HepG2 (cell line): ENCODE measurements around the gene CALCR. TPM values are rescaled to one million over a fixed set of nuclear protein-coding genes. Genes with fewer than 3 reads are reported as not detected.
A peak's percentile ranks its signal among the peaks of the same experiment; 100 is the strongest.

Experiments used
- ATAC-seq: fragments of 200-7000 bp; cut with Tn5 transposase; 3 replicates; pipeline ENCODE4 v1.9.1; 2020; ENCODE audit warnings: mild to moderate bottlenecking, moderate library complexity
- BruUV-seq: library from RNA; stranded (reverse); fragments of 400-500 nt; replicated peaks from 2 replicates; lab custom pipeline; 2021; lab: Mats Ljungman, UMichigan
- CTCF ChIA-PET: fragments of 300-600 bp; formaldehyde crosslinking; extraction: SDS; loops from one replicate; lab custom pipeline; 2021; ENCODE audit warnings: low total read pairs, inconsistent platforms, low intra/inter-chr PET ratio; lab: Yijun Ruan, JAX
- POLR2A ChIA-PET: fragments of 350-600 bp; sonication (Branson Sonifier 250); formaldehyde crosslinking; loops from one replicate; lab custom pipeline; 2020; ENCODE audit warnings: antibody characterized with exemption, inconsistent platforms; lab: Yijun Ruan, JAX
- DNase-seq: peaks from one replicate; pipeline ENCODE4 v3.0.0-alpha.2; 2015; ENCODE audit warnings: low spot score
- FAIRE-seq: peaks from 3 replicates; lab custom pipeline; 2011; peaks lifted over from hg19 to GRCh38; lab: Jason Lieb, UNC
- H2AFZ ChIP-seq: one replicate; pipeline ENCODE4 v1.6.1; 2011; ENCODE audit warnings: low read length, inconsistent platforms
- H3K27ac ChIP-seq: fragments of 300-600 bp; 3 replicates; pipeline ENCODE4 v1.8.0; 2011; ENCODE audit warnings: mixed run types, mild to moderate bottlenecking, mixed read lengths, low read length, inconsistent platforms; ENCODE audit not compliant: insufficient read depth; ENCODE audit errors: extremely low read length
- H3K27me3 ChIP-seq, 2 experiments: fragments of 200-600 bp in 1 of 2; 2 replicates in 1 of 2; 3 replicates in 1 of 2; pipeline versions ENCODE4 v1.6.0 to v1.8.0; 2011; ENCODE audit warnings: low read length in 2 of 2, mild to moderate bottlenecking in 2 of 2, moderate library complexity in 2 of 2, inconsistent platforms in 1 of 2; ENCODE audit not compliant: insufficient read depth in 2 of 2, control insufficient read depth in 1 of 2
- H3K36me3 ChIP-seq, 2 experiments: fragments of 200-600 bp in 1 of 2; replicated peaks in 1 of 2; 2 replicates in 1 of 2; 3 replicates in 1 of 2; pipeline versions ENCODE4 v1.5.1 to v1.8.0; 2011; ENCODE audit warnings: low read length in 2 of 2, inconsistent platforms in 1 of 2; ENCODE audit not compliant: insufficient read depth in 2 of 2, control insufficient read depth in 1 of 2
- H3K4me1 ChIP-seq: 2 replicates; pipeline ENCODE4 v1.5.1; 2012; ENCODE audit warnings: low read length, inconsistent platforms; ENCODE audit not compliant: insufficient read depth
- H3K4me2 ChIP-seq: 2 replicates; pipeline ENCODE4 v1.6.0; 2011; ENCODE audit warnings: low read depth, low read length, inconsistent platforms
- H3K4me3 ChIP-seq, 3 experiments: fragments of 200-600 bp in 1 of 3; sonication (generic), shearing (Covaris generic) in 1 of 3; replicated peaks in 1 of 3; 2 replicates each; pipeline ENCODE4 v1.5.1; 2011 to 2016; ENCODE audit warnings: low read length in 3 of 3, inconsistent platforms in 2 of 3, low read depth in 2 of 3, mild to moderate bottlenecking in 2 of 3, control low read depth in 1 of 3, mixed read lengths in 1 of 3; ENCODE audit not compliant: insufficient read depth in 1 of 3
- H3K79me2 ChIP-seq: one replicate; pipeline ENCODE4 v1.6.1; 2011; ENCODE audit warnings: low read length, inconsistent platforms; ENCODE audit not compliant: insufficient read depth
- H3K9ac ChIP-seq: 2 replicates; pipeline ENCODE4 v1.6.0; 2011; ENCODE audit warnings: mild to moderate bottlenecking, low read depth, low read length, inconsistent platforms; ENCODE audit not compliant: insufficient read depth
- H3K9me3 ChIP-seq: 2 replicates; pipeline ENCODE4 v1.5.1; 2012; ENCODE audit warnings: mild to moderate bottlenecking, low read length
- H4K20me1 ChIP-seq: 2 replicates; pipeline ENCODE4 v1.6.0; 2011; ENCODE audit warnings: inconsistent platforms, mild to moderate bottlenecking, low read length, moderate library complexity; ENCODE audit not compliant: insufficient read depth
- NFIC ChIP-seq: IDR thresholded peaks from 2 replicates; pipeline ENCODE4 v1.6.1; 2012; ENCODE audit warnings: mild to moderate bottlenecking, low read length, inconsistent platforms
- REST ChIP-seq, 2 experiments: IDR thresholded peaks; 2 replicates each; pipeline ENCODE4 v1.6.1; 2011 to 2012; ENCODE audit warnings: low read length in 2 of 2, borderline replicate concordance in 1 of 2, low read depth in 1 of 2, mild to moderate bottlenecking in 1 of 2, moderate library complexity in 1 of 2
- TOE1 ChIP-seq: sonication (generic); formaldehyde crosslinking; IDR thresholded peaks from 2 replicates; pipeline ENCODE4 v1.4.0; 2020; ENCODE audit warnings: mild to moderate bottlenecking, missing genetic modification reagents
- ZNF121 ChIP-seq: sonication (generic); formaldehyde crosslinking; IDR thresholded peaks from 2 replicates; pipeline ENCODE4 v1.5.0; 2020; ENCODE audit warnings: mild to moderate bottlenecking, missing genetic modification reagents
- ZNF556 ChIP-seq: sonication (generic); formaldehyde crosslinking; IDR thresholded peaks from 2 replicates; pipeline ENCODE4 v1.4.0; 2020; ENCODE audit warnings: mild to moderate bottlenecking, missing genetic modification reagents, borderline replicate concordance
- ZNF678 ChIP-seq: sonication (generic); formaldehyde crosslinking; IDR thresholded peaks from 2 replicates; pipeline ENCODE4 v1.4.0; 2020; ENCODE audit warnings: mild to moderate bottlenecking, missing genetic modification reagents
- ZNF777 ChIP-seq: sonication (generic); formaldehyde crosslinking; IDR thresholded peaks from 2 replicates; pipeline ENCODE4 v1.4.0; 2020; ENCODE audit warnings: missing genetic modification reagents
- ZNF878 ChIP-seq: sonication (generic); formaldehyde crosslinking; IDR thresholded peaks from 2 replicates; pipeline ENCODE4 v1.8.1; 2023; ENCODE audit warnings: mild to moderate bottlenecking, missing genetic modification reagents, moderate library complexity
- WGBS: methylation state at CpG from one replicate; pipeline ENCODE4 v1.1.6; 2017; ENCODE audit warnings: low lambda C conversion rate; 5-methylcytosine and 5-hydroxymethylcytosine counted together
- in situ Hi-C: cut with HindIII; loops from 2 replicates; pipeline ENCODE4 v1.10.0; 2017; ENCODE audit warnings: low pct_unique_long_range_greater_than_20kb; ENCODE audit not compliant: extremely low pct_ligation_motif_present
- intact Hi-C: fragments of 100-400 bp; cut with micrococcal nuclease; formaldehyde crosslinking; loops from one replicate; pipeline ENCODE4 v1.10.0; 2022; ENCODE audit not compliant: unreplicated experiment
- polyA plus RNA-seq, 8 experiments: library from polyadenylated mRNA; depleted of rRNA in 3 of 8; stranded (reverse) in 7 of 8; unstranded in 1 of 8; fragments of >200 nt; fragmentation: Illumina TruSeq in 4 of 8; extraction: Trizol in 4 of 8; gene quantifications; 2 replicates each; pipeline versions ENCODE4 v1.2.1 to v1.2.3, GENCODE V29; 2011 to 2016; ENCODE audit warnings: low read depth in 4 of 8, missing spikeins in 1 of 8, mixed read lengths in 1 of 8; ENCODE audit not compliant: insufficient read depth in 1 of 8
- total RNA-seq, 5 experiments: library from RNA; depleted of rRNA; stranded (reverse); fragments of >200 nt; fragmentation: Illumina TruSeq; extraction: Trizol; gene quantifications; 2 replicates each; pipeline ENCODE4 v1.2.3, GENCODE V29; 2016; ENCODE audit warnings: low read depth in 1 of 5
- TF ChIP-seq, protein P1 (sequence below), 2 experiments: sonication (generic) in 1 of 2; formaldehyde crosslinking in 1 of 2; IDR thresholded peaks; 2 replicates each; pipeline versions ENCODE4 v1.6.1 to v1.9.0; 2014 to 2022; ENCODE audit warnings: antibody characterized with exemption in 1 of 2, borderline replicate concordance in 1 of 2, inconsistent platforms in 1 of 2, low read depth in 1 of 2, missing genetic modification reagents in 1 of 2
- TF ChIP-seq, protein P2 (sequence below): sonication (generic); formaldehyde crosslinking; IDR thresholded peaks from 2 replicates; pipeline ENCODE4 v1.4.0; 2020; ENCODE audit warnings: mild to moderate bottlenecking, missing genetic modification reagents
- TF ChIP-seq, protein P3 (sequence below): sonication (generic); formaldehyde crosslinking; IDR thresholded peaks from 2 replicates; pipeline ENCODE4 v1.4.0; 2020; ENCODE audit warnings: missing genetic modification reagents

CALCR gene
- total and polyA plus RNA-seq, 2 of the 13 experiments (the other 11 are each of a cell fraction or from before 2014, with no cell fraction given), result not detected

DNA sequence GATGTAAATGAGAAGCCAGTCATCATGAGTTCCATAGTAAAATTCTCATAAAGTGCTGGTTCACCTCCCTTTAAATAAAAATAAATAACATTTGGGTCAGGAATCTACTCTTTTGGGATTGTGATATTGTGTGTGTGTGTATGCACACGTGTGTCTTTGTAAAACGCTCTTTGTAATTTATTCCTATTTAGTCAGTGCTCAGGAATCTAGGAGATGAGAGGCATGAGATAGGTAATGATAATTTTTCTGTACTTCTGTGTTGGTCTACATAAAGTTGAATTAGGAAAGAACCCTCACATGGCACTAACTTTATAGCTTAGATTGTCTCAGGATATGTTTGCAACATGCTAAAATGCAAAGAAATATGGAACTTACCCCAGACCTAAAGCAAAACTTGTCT is 4.9 kb upstream of the CALCR start:
- ChIA-PET CTCF (no interaction called here), POLR2A (no interaction called here)
- Histone ChIP-seq H3K27me3 (peaks cover 3 to 18% of the 10 kb centered on the region in 2 experiments; a peak in 4 of 5 replicates), H3K79me2 (no peaks in the 10 kb centered on the region), H2AFZ (no peak overlapping the region), H3K9me3 (no peaks in the 10 kb centered on the region), H4K20me1 (no peaks in the 10 kb centered on the region), H3K4me1 (peaks cover 18% of the 10 kb centered on the region), H3K36me3 (no peaks in the 10 kb centered on the region), H3K4me2 (0 out of 2 replicates have a peak overlapping the region, but pooled peaks have one; percentile 55), H3K27ac (no peak overlapping the region), H3K4me3 (no peak overlapping the region), H3K9ac (no peak overlapping the region)
- 4% methylated on average over 2 of the region's 2 CpGs for WGBS
- no TSS peak for BruUV-seq
- in situ Hi-C loops (no loop called here), intact Hi-C loops (no loop called here)
- no peak for FAIRE-seq
- ATAC-seq, result no peak
- no peak for DNase-seq
- TF ChIP-seq ZNF777 (CRISPR knock-in tag) (no peak), NFIC (no peak), ZNF556 (CRISPR knock-in tag) (no peak), ZNF878 (CRISPR knock-in tag) (no peak), TOE1 (CRISPR knock-in tag) (no peak), ZNF678 (CRISPR knock-in tag) (no peak), ZNF121 (no peak), REST (IDR thresholded peaks at IDR 0.05; ENCODE audit: borderline replicate concordance in 1 of 2, low read depth in 1 of 2, low read length in 2 of 2) (no peak)
- TF ChIP-seq, protein P1, sequence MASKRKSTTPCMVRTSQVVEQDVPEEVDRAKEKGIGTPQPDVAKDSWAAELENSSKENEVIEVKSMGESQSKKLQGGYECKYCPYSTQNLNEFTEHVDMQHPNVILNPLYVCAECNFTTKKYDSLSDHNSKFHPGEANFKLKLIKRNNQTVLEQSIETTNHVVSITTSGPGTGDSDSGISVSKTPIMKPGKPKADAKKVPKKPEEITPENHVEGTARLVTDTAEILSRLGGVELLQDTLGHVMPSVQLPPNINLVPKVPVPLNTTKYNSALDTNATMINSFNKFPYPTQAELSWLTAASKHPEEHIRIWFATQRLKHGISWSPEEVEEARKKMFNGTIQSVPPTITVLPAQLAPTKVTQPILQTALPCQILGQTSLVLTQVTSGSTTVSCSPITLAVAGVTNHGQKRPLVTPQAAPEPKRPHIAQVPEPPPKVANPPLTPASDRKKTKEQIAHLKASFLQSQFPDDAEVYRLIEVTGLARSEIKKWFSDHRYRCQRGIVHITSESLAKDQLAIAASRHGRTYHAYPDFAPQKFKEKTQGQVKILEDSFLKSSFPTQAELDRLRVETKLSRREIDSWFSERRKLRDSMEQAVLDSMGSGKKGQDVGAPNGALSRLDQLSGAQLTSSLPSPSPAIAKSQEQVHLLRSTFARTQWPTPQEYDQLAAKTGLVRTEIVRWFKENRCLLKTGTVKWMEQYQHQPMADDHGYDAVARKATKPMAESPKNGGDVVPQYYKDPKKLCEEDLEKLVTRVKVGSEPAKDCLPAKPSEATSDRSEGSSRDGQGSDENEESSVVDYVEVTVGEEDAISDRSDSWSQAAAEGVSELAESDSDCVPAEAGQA (IDR thresholded peaks at IDR 0.05; ENCODE audit: low read depth), result no peak
- TF ChIP-seq, protein P1 (CRISPR knock-in tag; IDR thresholded peaks at IDR 0.05; ENCODE audit: borderline replicate concordance), result no peak
- TF ChIP-seq, protein P2, sequence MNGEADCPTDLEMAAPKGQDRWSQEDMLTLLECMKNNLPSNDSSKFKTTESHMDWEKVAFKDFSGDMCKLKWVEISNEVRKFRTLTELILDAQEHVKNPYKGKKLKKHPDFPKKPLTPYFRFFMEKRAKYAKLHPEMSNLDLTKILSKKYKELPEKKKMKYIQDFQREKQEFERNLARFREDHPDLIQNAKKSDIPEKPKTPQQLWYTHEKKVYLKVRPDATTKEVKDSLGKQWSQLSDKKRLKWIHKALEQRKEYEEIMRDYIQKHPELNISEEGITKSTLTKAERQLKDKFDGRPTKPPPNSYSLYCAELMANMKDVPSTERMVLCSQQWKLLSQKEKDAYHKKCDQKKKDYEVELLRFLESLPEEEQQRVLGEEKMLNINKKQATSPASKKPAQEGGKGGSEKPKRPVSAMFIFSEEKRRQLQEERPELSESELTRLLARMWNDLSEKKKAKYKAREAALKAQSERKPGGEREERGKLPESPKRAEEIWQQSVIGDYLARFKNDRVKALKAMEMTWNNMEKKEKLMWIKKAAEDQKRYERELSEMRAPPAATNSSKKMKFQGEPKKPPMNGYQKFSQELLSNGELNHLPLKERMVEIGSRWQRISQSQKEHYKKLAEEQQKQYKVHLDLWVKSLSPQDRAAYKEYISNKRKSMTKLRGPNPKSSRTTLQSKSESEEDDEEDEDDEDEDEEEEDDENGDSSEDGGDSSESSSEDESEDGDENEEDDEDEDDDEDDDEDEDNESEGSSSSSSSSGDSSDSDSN (CRISPR knock-in tag), result no peak
- TF ChIP-seq, protein P3, sequence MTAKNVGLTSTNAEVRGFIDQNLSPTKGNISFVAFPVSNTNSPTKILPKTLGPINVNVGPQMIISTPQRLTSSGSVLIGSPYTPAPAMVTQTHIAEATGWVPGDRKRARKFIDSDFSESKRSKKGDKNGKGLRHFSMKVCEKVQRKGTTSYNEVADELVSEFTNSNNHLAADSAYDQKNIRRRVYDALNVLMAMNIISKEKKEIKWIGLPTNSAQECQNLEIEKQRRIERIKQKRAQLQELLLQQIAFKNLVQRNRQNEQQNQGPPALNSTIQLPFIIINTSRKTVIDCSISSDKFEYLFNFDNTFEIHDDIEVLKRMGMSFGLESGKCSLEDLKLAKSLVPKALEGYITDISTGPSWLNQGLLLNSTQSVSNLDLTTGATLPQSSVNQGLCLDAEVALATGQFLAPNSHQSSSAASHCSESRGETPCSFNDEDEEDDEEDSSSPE (CRISPR knock-in tag), result no peak
